GM12873 (cell line): ENCODE data around the gene GGCX.

Experiments used
- TF ChIP-seq, protein P1 (sequence below): IDR thresholded peaks from 2 replicates; pipeline ENCODE4 v1.5.1; 2012; ENCODE audit warnings: low read depth, mild to moderate bottlenecking, moderate library complexity, low read length, control low read depth; ENCODE audit not compliant: insufficient read depth; ENCODE audit errors: missing control alignments

GGCX gene

DNA sequence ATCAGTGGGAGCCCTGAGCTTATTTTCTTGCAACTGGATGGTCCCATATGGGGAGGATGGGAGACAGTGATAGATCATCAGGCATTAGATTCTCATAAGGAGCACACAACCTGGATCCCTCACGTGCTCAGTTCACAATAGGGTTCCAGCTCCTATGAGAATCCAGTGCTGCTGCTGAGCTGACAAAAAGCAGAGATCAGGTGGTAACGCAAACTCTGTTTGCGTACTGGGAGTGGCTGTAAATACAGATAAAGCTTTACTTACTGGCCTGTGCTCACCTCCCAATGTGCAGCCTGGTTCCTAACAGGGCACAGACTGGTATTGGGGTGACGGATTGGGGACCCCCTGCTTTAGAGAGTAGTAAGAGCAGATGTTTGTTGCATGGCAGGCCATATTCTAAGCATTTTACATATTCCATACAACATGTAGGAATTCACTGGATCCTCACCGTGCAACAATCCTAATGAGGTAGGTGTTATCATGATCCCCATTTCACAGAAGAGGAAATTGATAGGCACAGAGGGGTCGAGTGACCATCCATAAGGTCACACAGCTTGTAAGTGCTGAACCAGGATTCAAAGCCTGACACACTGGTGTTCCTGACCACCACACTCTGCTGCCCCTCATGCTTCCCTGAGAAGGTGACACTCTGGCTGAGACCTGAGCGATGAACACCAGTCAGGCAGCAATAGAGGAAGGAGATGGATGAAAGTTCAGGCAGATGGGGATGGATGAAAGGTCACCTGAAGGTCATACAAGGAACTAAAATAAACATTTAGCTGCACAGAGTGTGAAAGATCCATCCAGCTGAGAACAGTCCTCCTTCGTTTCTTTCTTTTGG is 38.0 kb downstream of the GGCX start:
- TF ChIP-seq, protein P1, sequence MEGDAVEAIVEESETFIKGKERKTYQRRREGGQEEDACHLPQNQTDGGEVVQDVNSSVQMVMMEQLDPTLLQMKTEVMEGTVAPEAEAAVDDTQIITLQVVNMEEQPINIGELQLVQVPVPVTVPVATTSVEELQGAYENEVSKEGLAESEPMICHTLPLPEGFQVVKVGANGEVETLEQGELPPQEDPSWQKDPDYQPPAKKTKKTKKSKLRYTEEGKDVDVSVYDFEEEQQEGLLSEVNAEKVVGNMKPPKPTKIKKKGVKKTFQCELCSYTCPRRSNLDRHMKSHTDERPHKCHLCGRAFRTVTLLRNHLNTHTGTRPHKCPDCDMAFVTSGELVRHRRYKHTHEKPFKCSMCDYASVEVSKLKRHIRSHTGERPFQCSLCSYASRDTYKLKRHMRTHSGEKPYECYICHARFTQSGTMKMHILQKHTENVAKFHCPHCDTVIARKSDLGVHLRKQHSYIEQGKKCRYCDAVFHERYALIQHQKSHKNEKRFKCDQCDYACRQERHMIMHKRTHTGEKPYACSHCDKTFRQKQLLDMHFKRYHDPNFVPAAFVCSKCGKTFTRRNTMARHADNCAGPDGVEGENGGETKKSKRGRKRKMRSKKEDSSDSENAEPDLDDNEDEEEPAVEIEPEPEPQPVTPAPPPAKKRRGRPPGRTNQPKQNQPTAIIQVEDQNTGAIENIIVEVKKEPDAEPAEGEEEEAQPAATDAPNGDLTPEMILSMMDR, result no peak

DNA sequence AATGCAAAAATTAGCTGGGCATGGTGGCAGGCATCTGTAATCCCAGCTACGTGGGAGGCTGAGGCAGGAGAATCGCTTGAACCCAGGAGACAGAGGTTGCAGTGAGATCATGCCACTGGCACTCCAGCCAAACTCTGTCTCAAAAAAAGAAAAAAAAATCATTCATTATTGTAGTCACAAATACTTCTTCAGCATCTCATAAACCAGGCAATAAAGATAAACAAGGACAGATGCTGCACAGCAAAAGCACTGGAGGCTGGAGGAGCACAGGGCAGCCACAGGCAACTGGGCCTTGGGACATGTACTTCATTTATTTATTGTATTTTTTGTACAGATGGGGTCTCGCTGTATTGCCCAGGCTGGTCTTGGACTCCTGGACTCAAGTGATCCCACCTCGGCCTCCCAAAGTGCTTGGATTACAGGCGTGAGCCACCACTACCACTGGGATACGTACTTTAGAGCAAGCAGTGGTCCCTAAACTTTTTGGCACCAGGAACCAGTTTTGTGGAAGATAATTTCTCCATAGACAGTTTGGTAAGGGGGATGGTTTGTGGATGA is 39.1 kb downstream of the GGCX start:
- TF ChIP-seq, protein P1, result no peak

DNA sequence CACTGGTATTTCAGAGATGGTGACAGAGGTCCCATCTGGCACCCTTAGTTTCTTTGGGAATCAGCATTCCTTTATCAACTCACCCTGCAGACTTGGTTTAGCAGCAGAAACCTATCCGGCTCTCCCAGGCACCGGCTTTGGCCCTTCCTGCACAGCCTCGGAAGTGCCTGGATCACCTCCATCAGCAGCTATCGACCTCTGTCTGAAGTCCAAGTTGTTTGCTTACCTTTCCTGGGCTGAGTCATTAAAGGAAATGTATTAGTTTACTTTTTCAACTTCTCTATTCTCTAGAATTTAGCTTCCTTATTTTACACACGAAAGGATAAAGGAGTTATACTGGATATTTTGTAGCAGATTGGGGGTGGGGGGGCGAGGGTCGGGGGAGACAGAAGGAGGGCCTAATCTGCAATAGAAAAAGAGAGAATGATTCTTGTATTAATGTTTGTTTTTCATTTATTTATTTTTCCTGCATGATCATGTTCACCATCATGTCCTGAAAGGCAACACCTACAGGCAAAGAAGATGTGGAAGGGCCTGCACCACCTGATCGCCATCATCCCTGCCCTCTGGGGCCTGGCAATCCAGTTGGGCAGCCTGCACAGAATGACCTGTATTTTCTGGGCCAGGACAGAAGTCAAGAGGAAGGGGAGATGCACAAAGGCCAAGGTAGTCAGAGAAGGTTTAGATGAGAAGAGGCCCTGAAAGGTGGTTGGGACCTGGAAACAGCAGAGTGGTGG is 44.5 kb downstream of the GGCX start:
- TF ChIP-seq, protein P1, result no peak

DNA sequence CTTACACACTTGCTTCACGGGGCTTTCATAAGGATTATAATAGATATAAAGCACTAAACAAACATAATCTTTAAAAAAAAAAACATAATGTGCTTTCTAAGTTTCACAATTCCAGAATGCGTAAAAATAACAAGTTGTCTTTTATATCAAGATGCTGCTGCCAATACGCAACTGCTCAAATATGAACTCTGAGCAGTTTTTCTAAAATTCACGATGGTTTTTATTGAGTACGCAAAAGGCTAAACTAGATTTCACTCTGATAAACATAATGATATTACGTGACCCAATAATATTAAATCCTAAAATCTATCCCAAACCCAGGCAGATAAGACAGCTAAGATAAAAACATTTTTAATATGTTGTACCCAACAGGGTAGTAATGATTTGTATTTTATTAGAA is 47.0 kb downstream of the GGCX start:
- TF ChIP-seq, protein P1, result no peak

DNA sequence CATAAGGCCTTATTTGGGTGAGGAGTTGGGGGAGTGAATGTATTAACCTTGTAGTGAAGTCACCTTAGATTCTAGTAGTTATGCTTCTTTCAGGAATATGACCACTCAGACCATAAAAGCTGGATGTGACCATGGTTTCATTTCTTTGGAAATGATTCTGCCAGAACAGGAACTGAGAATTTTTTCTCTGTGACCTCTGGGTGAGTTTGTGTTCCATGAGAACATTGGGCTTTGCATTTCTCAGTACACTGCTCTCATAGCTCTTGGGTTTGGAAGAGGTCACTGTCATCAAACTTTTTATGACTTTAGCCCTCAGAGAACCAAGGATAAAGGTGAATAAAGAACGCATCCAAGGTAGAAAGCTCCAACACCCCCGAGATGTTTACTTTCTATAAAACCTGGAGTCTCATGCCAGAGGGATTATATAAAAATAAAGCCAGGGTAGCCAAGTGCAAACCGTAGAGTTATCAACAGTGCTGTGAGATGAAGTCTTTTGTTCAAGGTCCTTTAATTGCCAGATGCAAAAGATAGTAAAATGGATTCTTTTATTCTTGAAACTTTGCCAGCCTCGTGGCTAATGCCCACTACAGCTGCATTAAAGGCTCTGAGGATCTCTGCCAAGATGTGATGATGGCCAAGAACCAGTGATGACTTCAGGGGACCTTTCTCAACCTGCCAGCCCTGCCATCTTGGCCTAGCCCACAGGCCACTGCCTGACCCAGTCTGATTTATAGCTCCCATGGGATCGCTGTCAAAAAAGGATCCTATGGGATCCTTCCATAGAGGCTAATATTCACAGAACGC is 50.1 kb downstream of the GGCX start:
- TF ChIP-seq, protein P1, result no peak

DNA sequence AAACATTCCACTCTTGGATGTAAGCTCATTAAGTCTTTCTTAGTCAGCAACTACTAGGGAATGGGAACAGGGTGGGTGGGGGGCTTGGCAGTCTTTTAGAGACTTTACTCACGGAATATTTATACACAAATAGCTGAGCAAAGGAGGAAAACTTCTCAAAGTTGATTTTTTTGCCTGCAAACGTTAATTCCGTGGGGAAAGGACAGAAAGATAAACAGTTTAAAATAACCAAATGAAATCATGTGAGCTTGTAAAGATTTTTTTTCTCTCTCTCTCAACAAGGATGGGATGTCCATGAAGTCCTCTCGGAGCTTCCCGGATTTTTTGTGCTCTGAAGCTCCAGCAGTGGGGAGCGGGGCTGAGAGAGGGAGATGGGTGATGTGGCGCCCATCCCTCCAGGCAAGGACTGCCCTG is 54.5 kb downstream of the GGCX start:
- TF ChIP-seq, protein P1, result no peak
